Activated CD8-positive, alpha-beta memory T cell treated with anti-CD3 and anti-CD28 coated beads for 36 hours (primary cell): Measurements from ENCODE around the gene SLC7A14. TPM values are rescaled to one million over a fixed set of nuclear protein-coding genes. Genes with fewer than 3 reads are reported as not detected.
"Not testable (repeated sequence)": the region's sequence is repeated elsewhere in the genome, so short reads cannot be mapped to it uniquely, and the experiment has no call there.

Source experiments
- CTCF ChIA-PET: fragments of 350-600 bp; sonication (Branson Sonifier 250); formaldehyde crosslinking; loops from one replicate; lab custom pipeline; 2021; ENCODE audit warnings: antibody characterized with exemption; lab: Charles Lee
- POLR2A ChIA-PET: fragments of 350-600 bp; sonication (Branson Sonifier 250); formaldehyde crosslinking; loops from one replicate; lab custom pipeline; 2021; ENCODE audit warnings: antibody characterized with exemption; lab: Charles Lee
- total RNA-seq, 2 experiments: library from RNA; stranded (reverse); gene quantifications; one replicate each; pipeline ENCODE4 v1.2.3, GENCODE V29; 2021

SLC7A14 gene
- total RNA-seq, 2 experiments from 2014 or later, result not detected

GRCh38 chr3:170599091-170599490 lies 13.2 kb upstream of the SLC7A14 start:
- ChIA-PET POLR2A (no interaction called here), CTCF (no interaction called here)

GRCh38 chr3:170598091-170598502 lies 12.2 kb upstream of the SLC7A14 start:
- POLR2A ChIA-PET, result no interaction called here
- CTCF ChIA-PET, result no interaction called here

- CTCF ChIA-PET, result no interaction called here
Measured at GRCh38 chr3:170594528-170594927, 8.7 kb upstream of the SLC7A14 start.

GRCh38 chr3:170593634-170594033 lies 7.8 kb upstream of the SLC7A14 start:
- CTCF ChIA-PET, result no interaction called here

More at GRCh38 chr3:170594528-170594927, 8.7 kb upstream of the SLC7A14 start:
- POLR2A ChIA-PET, result no interaction called here

GRCh38 chr3:170589113-170589512 lies 3.2 kb upstream of the SLC7A14 start:
- CTCF ChIA-PET, result no interaction called here
- POLR2A ChIA-PET, result no interaction called here

More at GRCh38 chr3:170593634-170594033, 7.8 kb upstream of the SLC7A14 start:
- POLR2A ChIA-PET, result no interaction called here

- ChIA-PET CTCF (interaction anchor here (0.6 kb wide), 1 partner anchor 543 kb away, joined by 3 read pairs; no protein-coding TSS in a partner anchor), POLR2A (no interaction called here)
Measured at GRCh38 chr3:170585008-170585936, 603 bp downstream of the SLC7A14 start.

GRCh38 chr3:170584585-170585007 lies 1.3 kb downstream of the SLC7A14 start:
- POLR2A ChIA-PET, result no interaction called here
- CTCF ChIA-PET, result no interaction called here

GRCh38 chr3:170579646-170580045 lies 6.2 kb downstream of the SLC7A14 start:
- ChIA-PET POLR2A (no interaction called here), CTCF (no interaction called here)

GRCh38 chr3:170572665-170573253 lies 13.1 kb downstream of the SLC7A14 start:
- ChIA-PET POLR2A (no interaction called here), CTCF (no interaction called here)

- POLR2A ChIA-PET, CTCF ChIA-PET: not testable (repeated sequence)
Measured at GRCh38 chr3:170567598-170567997, 18.3 kb downstream of the SLC7A14 start.

GRCh38 chr3:170566413-170566812 lies 19.5 kb downstream of the SLC7A14 start:
- ChIA-PET POLR2A (no interaction called here), CTCF (interaction anchor here (0.7 to 1.3 kb wide), 2 partner anchors 9 to 246 kb away, joined by 3 to 4 read pairs; no protein-coding TSS in a partner anchor)

- ChIA-PET POLR2A (no interaction called here), CTCF (interaction anchor here (1.3 kb wide), 1 partner anchor 247 kb away, joined by 4 read pairs; no protein-coding TSS in a partner anchor)
Measured at GRCh38 chr3:170565495-170565894, 20.4 kb downstream of the SLC7A14 start.

- POLR2A ChIA-PET, result no interaction called here
- CTCF ChIA-PET, result no interaction called here
Measured at GRCh38 chr3:170564664-170565063, 21.2 kb downstream of the SLC7A14 start.

- ChIA-PET POLR2A (no interaction called here), CTCF (no interaction called here)
Measured at GRCh38 chr3:170563712-170564423, 22.0 kb downstream of the SLC7A14 start.

- ChIA-PET POLR2A (no interaction called here), CTCF (no interaction called here)
Measured at GRCh38 chr3:170562080-170562479, 23.8 kb downstream of the SLC7A14 start.

- CTCF ChIA-PET, result no interaction called here
- POLR2A ChIA-PET, result no interaction called here
Measured at GRCh38 chr3:170560717-170561382, 25.0 kb downstream of the SLC7A14 start.

GRCh38 chr3:170560296-170560695 lies 25.6 kb downstream of the SLC7A14 start:
- ChIA-PET CTCF (no interaction called here), POLR2A (no interaction called here)

- ChIA-PET CTCF (no interaction called here), POLR2A (no interaction called here)
Measured at GRCh38 chr3:170558427-170558826, 27.4 kb downstream of the SLC7A14 start.

GRCh38 chr3:170555329-170555728 lies 30.5 kb downstream of the SLC7A14 start:
- CTCF ChIA-PET, result no interaction called here
- POLR2A ChIA-PET, result no interaction called here
